Measurements from ENCODE around the gene SKIL.

Gene SKIL

GRCh38 chr3:170355738-170356595 is 1.5 kb upstream of the SKIL start:
- Histone ChIP-seq H4K20me1 (ENCODE audit: insufficient read depth) (no peaks in the 10 kb centered on the region), H3K4me3 (IDR thresholded peaks at IDR 0.05; ENCODE audit: insufficient read depth, low read depth, low read length) (peak overlapping the region; percentile 42), H3K4me1 (ENCODE audit: low read depth, poor library complexity, severe bottlenecking) (peaks cover 57% of the 10 kb centered on the region), H3K4me2 (peak overlapping the region; percentile 84), H3K9ac (peak overlapping the region; percentile 84), H3K36me3 (ENCODE audit: insufficient read depth) (no peaks in the 10 kb centered on the region), H2AFZ (ENCODE audit: low read depth) (peak overlapping the region; percentile 45), H3K79me2 (ENCODE audit: insufficient read depth, low read depth) (peaks cover 28% of the 10 kb centered on the region), H3K27ac (peak overlapping the region; percentile 96), H3K27me3 (ENCODE audit: insufficient read depth, low read depth) (no peaks in the 10 kb centered on the region)
- no peak for TF ChIP-seq CTCF (conservative IDR thresholded peaks at IDR 0.05; ENCODE audit: low read depth, low read length)

GRCh38 chr3:170356596-170357175 is 829 bp upstream of the SKIL start:
- Histone ChIP-seq H4K20me1 (ENCODE audit: insufficient read depth) (no peaks in the 10 kb centered on the region), H3K4me3 (IDR thresholded peaks at IDR 0.05; ENCODE audit: insufficient read depth, low read depth, low read length) (no peak overlapping the region), H3K79me2 (ENCODE audit: insufficient read depth, low read depth) (peaks cover 36% of the 10 kb centered on the region), H3K9ac (peak overlapping the region; percentile 84), H3K36me3 (ENCODE audit: insufficient read depth) (no peaks in the 10 kb centered on the region), H3K4me2 (peak overlapping the region; percentile 84), H3K27ac (peak overlapping the region; percentile 96), H2AFZ (ENCODE audit: low read depth) (peak overlapping the region; percentile 45), H3K27me3 (ENCODE audit: insufficient read depth, low read depth) (no peaks in the 10 kb centered on the region), H3K4me1 (ENCODE audit: low read depth, poor library complexity, severe bottlenecking) (peaks cover 60% of the 10 kb centered on the region)
- TF ChIP-seq CTCF (conservative IDR thresholded peaks at IDR 0.05; ENCODE audit: low read depth, low read length): no peak

DNA sequence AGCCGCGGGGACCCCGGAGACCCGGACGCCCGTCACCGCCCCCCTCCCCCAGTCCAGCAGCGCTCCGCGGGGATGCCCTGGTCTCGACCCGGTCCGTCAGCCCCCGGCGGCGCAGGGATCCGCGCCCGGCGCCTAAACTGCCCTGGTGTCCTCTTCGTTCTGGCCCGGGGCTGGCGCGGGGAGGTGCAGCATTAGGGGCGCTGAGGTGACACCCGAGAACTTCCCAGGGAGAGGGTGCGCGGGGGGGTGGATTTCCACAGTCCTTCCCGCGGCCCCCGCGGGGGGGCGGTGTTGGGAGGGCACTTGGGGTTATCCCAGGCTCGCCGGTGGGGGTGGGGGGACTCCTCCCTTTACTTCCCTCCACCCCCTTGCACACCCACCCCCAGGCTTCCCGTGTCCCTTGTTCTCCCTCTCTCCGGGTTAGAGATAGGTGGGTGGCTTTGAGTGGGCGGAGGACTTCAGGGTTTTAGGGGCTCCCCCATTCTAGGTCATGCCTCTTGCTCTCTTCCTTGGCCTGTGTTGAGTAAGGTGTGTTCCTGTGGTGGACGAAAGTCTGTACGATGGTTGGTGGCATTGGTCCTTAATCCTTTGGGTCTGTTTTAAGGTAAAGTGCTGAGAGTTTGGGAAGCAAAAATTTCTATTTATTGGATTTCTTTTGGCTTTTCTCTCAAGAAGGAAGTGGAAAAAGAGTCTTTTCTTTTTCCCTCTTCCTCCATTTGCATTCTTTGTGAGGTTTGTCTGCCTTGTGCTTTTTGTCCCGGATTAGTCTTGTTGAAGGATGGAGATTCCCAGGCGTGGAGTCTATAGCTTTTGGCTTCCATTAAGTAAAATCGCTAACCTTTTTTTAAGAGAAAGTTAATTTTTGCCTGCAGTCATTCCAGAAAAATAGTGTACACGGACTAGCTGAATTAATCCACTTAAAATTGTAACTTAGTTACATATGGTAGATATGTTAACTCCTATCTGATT is 811 bp downstream of the SKIL start:
- peak overlapping the region; percentile 85 for H3K9ac ChIP-seq
- peak; percentile 70 for TF ChIP-seq CTCF (conservative IDR thresholded peaks at IDR 0.05; ENCODE audit: low read depth, low read length)
- H4K20me1 ChIP-seq (ENCODE audit: insufficient read depth): no peaks in the 10 kb centered on the region
- peaks cover 61% of the 10 kb centered on the region for H3K4me1 ChIP-seq (ENCODE audit: low read depth, poor library complexity, severe bottlenecking)
- H3K27me3 ChIP-seq (ENCODE audit: insufficient read depth, low read depth): no peaks in the 10 kb centered on the region
- H3K79me2 ChIP-seq (ENCODE audit: insufficient read depth, low read depth): peaks cover 50% of the 10 kb centered on the region
- no peaks in the 10 kb centered on the region for H3K36me3 ChIP-seq (ENCODE audit: insufficient read depth)
- peak overlapping the region; percentile 48; the same call in 1 of the 2 replicates for H2AFZ ChIP-seq (ENCODE audit: low read depth)
- H3K4me2 ChIP-seq: peak overlapping the region; percentile 52
- H3K27ac ChIP-seq: peak overlapping the region; percentile 85
- peak overlapping the region; percentile 69 for H3K4me3 ChIP-seq (IDR thresholded peaks at IDR 0.05; ENCODE audit: insufficient read depth, low read depth, low read length)

GRCh38 chr3:170359178-170359704 is 1.7 kb downstream of the SKIL start:
- Histone ChIP-seq H3K9ac (no peak overlapping the region), H3K4me2 (peak overlapping the region; percentile 52)

More at GRCh38 chr3:170359178-170359704, 1.7 kb downstream of the SKIL start:
- Histone ChIP-seq H2AFZ (ENCODE audit: low read depth) (no peak overlapping the region), H3K27me3 (ENCODE audit: insufficient read depth, low read depth) (no peaks in the 10 kb centered on the region), H3K36me3 (ENCODE audit: insufficient read depth) (no peaks in the 10 kb centered on the region), H4K20me1 (ENCODE audit: insufficient read depth) (no peaks in the 10 kb centered on the region), H3K4me1 (ENCODE audit: low read depth, poor library complexity, severe bottlenecking) (peaks cover 56% of the 10 kb centered on the region), H3K27ac (no peak overlapping the region), H3K79me2 (ENCODE audit: insufficient read depth, low read depth) (peaks cover 58% of the 10 kb centered on the region), H3K4me3 (IDR thresholded peaks at IDR 0.05; ENCODE audit: insufficient read depth, low read depth, low read length) (no peak overlapping the region)
- no peak for TF ChIP-seq CTCF (conservative IDR thresholded peaks at IDR 0.05; ENCODE audit: low read depth, low read length)
